Keratinocyte (primary cell): ENCODE data around the gene FAM13A. TPM values are rescaled to one million over a fixed set of nuclear protein-coding genes. Genes with fewer than 3 reads are reported as not detected.

Experiments used
- DNase-seq: peaks from one replicate; pipeline ENCODE4 v3.0.0-alpha.2; 2011; ENCODE audit warnings: low read depth, missing footprints, low spot score
- FAIRE-seq: peaks from 2 replicates; lab custom pipeline; 2011; peaks lifted over from hg19 to GRCh38; lab: Jason Lieb, UNC
- H2AFZ ChIP-seq: 2 replicates; pipeline ENCODE4 v1.6.0; 2012; ENCODE audit warnings: low read length, control low read depth, inconsistent platforms; ENCODE audit not compliant: control insufficient read depth
- H3K27ac ChIP-seq: 2 replicates; pipeline ENCODE4 v1.5.1; 2011; ENCODE audit warnings: low read length; ENCODE audit not compliant: control insufficient read depth, insufficient read depth
- H3K27me3 ChIP-seq: 3 replicates; pipeline ENCODE4 v1.6.0; 2011; ENCODE audit warnings: low read length; ENCODE audit not compliant: control insufficient read depth, insufficient read depth; ENCODE audit errors: extremely low read depth
- H3K36me3 ChIP-seq, 2 experiments: 2 replicates in 1 of 2; 3 replicates in 1 of 2; pipeline ENCODE4 v1.5.1; 2011; ENCODE audit warnings: low read length in 2 of 2, mild to moderate bottlenecking in 1 of 2; ENCODE audit not compliant: control insufficient read depth in 2 of 2, insufficient read depth in 2 of 2; ENCODE audit errors: extremely low read depth in 1 of 2
- H3K4me1 ChIP-seq: 3 replicates; pipeline ENCODE4 v1.5.1; 2011; ENCODE audit warnings: low read length; ENCODE audit not compliant: control insufficient read depth, insufficient read depth; ENCODE audit errors: extremely low read depth
- H3K4me2 ChIP-seq: 3 replicates; pipeline ENCODE4 v1.6.0; 2011; ENCODE audit warnings: low read depth, low read length; ENCODE audit not compliant: control insufficient read depth, insufficient read depth; ENCODE audit errors: extremely low read depth
- H3K4me3 ChIP-seq, 3 experiments: fragments of 200-600 bp in 1 of 3; sonication (generic) in 1 of 3; 2 replicates in 2 of 3; 3 replicates in 1 of 3; pipeline ENCODE4 v1.5.1; 2011 to 2016; ENCODE audit warnings: low read length in 3 of 3, mild to moderate bottlenecking in 3 of 3, control low read depth in 2 of 3, inconsistent platforms in 1 of 3, low read depth in 1 of 3, mixed read lengths in 1 of 3, mixed run types in 1 of 3, moderate library complexity in 1 of 3; ENCODE audit not compliant: control insufficient read depth in 2 of 3, insufficient read depth in 2 of 3; ENCODE audit errors: extremely low read depth in 1 of 3
- H3K79me2 ChIP-seq: 2 replicates; pipeline ENCODE4 v1.6.0; 2012; ENCODE audit warnings: low read length; ENCODE audit not compliant: control insufficient read depth, insufficient read depth
- H3K9ac ChIP-seq: 3 replicates; pipeline ENCODE4 v1.6.0; 2011; ENCODE audit warnings: low read length; ENCODE audit not compliant: control insufficient read depth, insufficient read depth; ENCODE audit errors: extremely low read depth
- H3K9me1 ChIP-seq: 3 replicates; pipeline ENCODE4 v1.6.0; 2011; ENCODE audit warnings: low read length; ENCODE audit not compliant: control insufficient read depth, insufficient read depth; ENCODE audit errors: extremely low read depth
- H3K9me3 ChIP-seq: 2 replicates; pipeline ENCODE4 v1.5.1; 2012; ENCODE audit warnings: low read depth, low read length; ENCODE audit not compliant: control insufficient read depth
- H4K20me1 ChIP-seq: 3 replicates; pipeline ENCODE4 v1.6.0; 2011; ENCODE audit warnings: low read length; ENCODE audit not compliant: control insufficient read depth, insufficient read depth; ENCODE audit errors: extremely low read depth
- CTCF ChIP-seq, 3 experiments: IDR thresholded peaks in 1 of 3; conservative IDR thresholded peaks in 1 of 3; optimal IDR thresholded peaks in 1 of 3; 2 replicates in 2 of 3; 3 replicates in 1 of 3; pipeline versions ENCODE3 to v1.5.1; 2011; ENCODE audit warnings: low read length in 3 of 3, mild to moderate bottlenecking in 3 of 3, moderate library complexity in 2 of 3, control low read depth in 1 of 3, inconsistent platforms in 1 of 3; ENCODE audit not compliant: insufficient read depth in 2 of 3; ENCODE audit errors: extremely low read depth in 1 of 3
- EZH2 ChIP-seq: IDR thresholded peaks from one replicate; pipeline ENCODE4 v1.6.1; 2012; ENCODE audit warnings: inconsistent platforms, mild to moderate bottlenecking, low read length, moderate library complexity
- dilution Hi-C: fragments of 300-500 bp; cut with MboI; formaldehyde crosslinking; loops from one replicate; pipeline ENCODE4 v1.7.0; 2020; ENCODE audit warnings: low sequenced_read_pairs; ENCODE audit not compliant: extremely low pct_ligation_motif_present
- polyA plus RNA-seq, 5 experiments: library from polyadenylated mRNA; depleted of rRNA in 3 of 5; stranded (reverse) in 3 of 5; stranded (forward) in 1 of 5; unstranded in 1 of 5; fragments of >200 nt; gene quantifications; 1 replicate in 1 of 5; 2 replicates in 3 of 5; 3 replicates in 1 of 5; pipeline versions ENCODE4 v1.2.1 to v1.2.3, GENCODE V29; 2011 to 2012; ENCODE audit warnings: missing spikeins in 2 of 5, low read depth in 1 of 5, low replicate concordance in 1 of 5

Gene FAM13A
- polyA plus RNA-seq, 1 donor (not counting 4 experiments of a cell fraction or from before 2014, with no cell fraction given), result 6.0 TPM

- Histone ChIP-seq H3K9me3 (no peaks in the 10 kb centered on the region), H3K79me2 (no peaks in the 10 kb centered on the region), H3K4me2 (no peak overlapping the region), H3K9ac (no peak overlapping the region), H2AFZ (no peak overlapping the region), H3K4me1 (peaks cover 9% of the 10 kb centered on the region), H3K9me1 (no peaks in the 10 kb centered on the region), H3K27ac (no peak overlapping the region), H3K4me3 (no peak overlapping the region), H3K27me3 (no peaks in the 10 kb centered on the region), H4K20me1 (no peaks in the 10 kb centered on the region), H3K36me3 (no peaks in the 10 kb centered on the region)
- TF ChIP-seq CTCF (optimal IDR thresholded peaks at IDR 0.05 in 1 of 3, IDR thresholded peaks at IDR 0.05 in 1 of 3, conservative IDR thresholded peaks at IDR 0.05 in 1 of 3; ENCODE audit: extremely low read depth in 1 of 3, insufficient read depth in 2 of 3, low read length in 3 of 3) (no peak), EZH2 (no peak)
- no peak for DNase-seq
- dilution Hi-C loops, result no loop called here
- FAIRE-seq, result no peak
Observed at GRCh38 chr4:89000382-89000781, 56.6 kb downstream of the FAM13A start.

GRCh38 chr4:88999392-88999930, 57.5 kb downstream of the FAM13A start:
- Histone ChIP-seq H3K27me3 (no peaks in the 10 kb centered on the region), H3K27ac (no peak overlapping the region), H3K9me3 (no peaks in the 10 kb centered on the region), H3K79me2 (no peaks in the 10 kb centered on the region), H3K36me3 (no peaks in the 10 kb centered on the region), H3K4me2 (no peak overlapping the region), H4K20me1 (no peaks in the 10 kb centered on the region), H3K4me3 (no peak overlapping the region), H3K9me1 (no peaks in the 10 kb centered on the region), H2AFZ (no peak overlapping the region), H3K4me1 (peaks cover 9% of the 10 kb centered on the region), H3K9ac (no peak overlapping the region)
- no peak for TF ChIP-seq CTCF (optimal IDR thresholded peaks at IDR 0.05 in 1 of 3, IDR thresholded peaks at IDR 0.05 in 1 of 3, conservative IDR thresholded peaks at IDR 0.05 in 1 of 3; ENCODE audit: extremely low read depth in 1 of 3, insufficient read depth in 2 of 3, low read length in 3 of 3)
- TF ChIP-seq EZH2, result no peak
- no peak for FAIRE-seq
- DNase-seq, result no peak
- dilution Hi-C loops, result no loop called here
